IMR-90 (cell line): ENCODE results near the gene SEC24B. TPM values are rescaled to one million over a fixed set of nuclear protein-coding genes. Genes with fewer than 3 reads are reported as not detected.

Source experiments
- ATAC-seq: fragments of 200-7000 bp; cut with Tn5 transposase; 2 replicates; pipeline ENCODE4 v1.9.1; 2020; ENCODE audit warnings: low read depth, mild to moderate bottlenecking, moderate library complexity
- BruUV-seq: library from RNA; stranded (reverse); fragments of 400-500 nt; replicated peaks from 2 replicates; lab custom pipeline; 2021; lab: Mats Ljungman, UMichigan
- CTCF ChIA-PET: fragments of 300-600 bp; formaldehyde crosslinking; extraction: SDS; loops from one replicate; lab custom pipeline; 2021; ENCODE audit warnings: antibody characterized with exemption; lab: Yijun Ruan, JAX
- POLR2A ChIA-PET: fragments of 300-600 bp; sonication (Branson Sonifier 250); formaldehyde crosslinking; loops from one replicate; lab custom pipeline; 2022; ENCODE audit warnings: antibody characterized with exemption; ENCODE audit not compliant: unreplicated experiment; lab: Charles Lee
- DNase-seq: peaks from one replicate; pipeline ENCODE4 v3.0.0; 2013
- H2AFZ ChIP-seq: replicated peaks from 2 replicates; pipeline ENCODE3; 2013; ENCODE audit warnings: low read length, mild to moderate bottlenecking; ENCODE audit not compliant: poor library complexity
- H2AK5ac ChIP-seq: 2 replicates; pipeline ENCODE4 v1.6.1; 2013; ENCODE audit warnings: low read depth, low read length, inconsistent platforms
- H2AK9ac ChIP-seq: replicated peaks from 2 replicates; pipeline ENCODE3; 2013; ENCODE audit warnings: mild to moderate bottlenecking, low read depth, low read length, moderate library complexity; ENCODE audit not compliant: poor library complexity
- H2BK120ac ChIP-seq: 2 replicates; pipeline ENCODE4 v1.6.1; 2013; ENCODE audit warnings: low read depth, low read length, inconsistent platforms
- H2BK15ac ChIP-seq: 3 replicates; pipeline ENCODE4 v1.6.1; 2013; ENCODE audit warnings: low read depth, low read length, inconsistent platforms
- H2BK20ac ChIP-seq: 2 replicates; pipeline ENCODE4 v1.6.1; 2013; ENCODE audit warnings: low read depth, mild to moderate bottlenecking, inconsistent platforms, low read length, moderate library complexity
- H2BK5ac ChIP-seq: 2 replicates; pipeline ENCODE4 v1.6.1; 2013; ENCODE audit warnings: mild to moderate bottlenecking, low read depth, low read length, inconsistent platforms; ENCODE audit not compliant: poor library complexity, severe bottlenecking
- H3K14ac ChIP-seq: replicated peaks from 2 replicates; pipeline ENCODE4 v1.6.1; 2013; ENCODE audit warnings: low read depth, low read length, inconsistent platforms
- H3K18ac ChIP-seq: 2 replicates; pipeline ENCODE4 v1.6.1; 2013; ENCODE audit warnings: low read depth, low read length, control low read depth
- H3K23ac ChIP-seq: 2 replicates; pipeline ENCODE4 v1.6.1; 2013; ENCODE audit warnings: low read depth, low read length, inconsistent platforms
- H3K27ac ChIP-seq: 2 replicates; pipeline ENCODE4 v1.5.1; 2013; ENCODE audit warnings: mild to moderate bottlenecking, control low read depth, low read length; ENCODE audit not compliant: insufficient read depth
- H3K27me3 ChIP-seq: 2 replicates; pipeline ENCODE4 v1.6.1; 2013; ENCODE audit warnings: low read length; ENCODE audit not compliant: control insufficient read depth, insufficient read depth
- H3K36me3 ChIP-seq: 2 replicates; pipeline ENCODE4 v1.6.1; 2013; ENCODE audit warnings: low read length, mixed read lengths; ENCODE audit not compliant: control insufficient read depth, insufficient read depth
- H3K4ac ChIP-seq: 2 replicates; pipeline ENCODE4 v1.6.1; 2013; ENCODE audit warnings: low read depth, low read length, inconsistent platforms
- H3K4me1 ChIP-seq: 2 replicates; pipeline ENCODE4 v1.6.1; 2013; ENCODE audit warnings: low read length, mixed read lengths; ENCODE audit not compliant: control insufficient read depth, insufficient read depth
- H3K4me2 ChIP-seq: 2 replicates; pipeline ENCODE4 v1.6.1; 2013; ENCODE audit warnings: low read depth, mild to moderate bottlenecking, control low read depth, low read length, moderate library complexity
- H3K4me3 ChIP-seq: 2 replicates; pipeline ENCODE4 v1.5.1; 2013; ENCODE audit warnings: low read depth, mild to moderate bottlenecking, control low read depth, low read length, moderate library complexity; ENCODE audit not compliant: insufficient read depth
- H3K56ac ChIP-seq: 2 replicates; pipeline ENCODE4 v1.6.1; 2013; ENCODE audit warnings: low read length, inconsistent platforms; ENCODE audit not compliant: insufficient read depth; ENCODE audit errors: extremely low read depth
- H3K79me1 ChIP-seq, 2 experiments: 2 replicates each; pipeline ENCODE4 v1.6.1; 2013; ENCODE audit warnings: low read length in 2 of 2, inconsistent platforms in 1 of 2, low read depth in 1 of 2
- H3K9ac ChIP-seq: 2 replicates; pipeline ENCODE4 v1.6.1; 2013; ENCODE audit warnings: low read depth, low read length, control low read depth
- H3K9me1 ChIP-seq: 2 replicates; pipeline ENCODE4 v1.6.1; 2013; ENCODE audit warnings: low read length, inconsistent platforms; ENCODE audit not compliant: insufficient read depth
- H3K9me3 ChIP-seq: 2 replicates; pipeline ENCODE4 v1.6.1; 2013; ENCODE audit warnings: low read length; ENCODE audit not compliant: control insufficient read depth, insufficient read depth
- H4K20me1 ChIP-seq: 2 replicates; pipeline ENCODE4 v1.6.1; 2013; ENCODE audit warnings: low read length, inconsistent platforms; ENCODE audit not compliant: insufficient read depth
- H4K5ac ChIP-seq: 2 replicates; pipeline ENCODE4 v1.6.1; 2013; ENCODE audit warnings: mild to moderate bottlenecking, low read depth, low read length, control low read depth
- H4K8ac ChIP-seq, 2 experiments: 2 replicates each; pipeline ENCODE4 v1.6.1; 2013; ENCODE audit warnings: low read depth in 2 of 2, low read length in 2 of 2, control low read depth in 1 of 2, inconsistent platforms in 1 of 2
- H4K91ac ChIP-seq: 2 replicates; pipeline ENCODE4 v1.6.1; 2013; ENCODE audit warnings: low read depth, low read length, inconsistent platforms; ENCODE audit not compliant: insufficient read depth
- FOS ChIP-seq: fragments of 150-350 bp; IDR thresholded peaks from 2 replicates; pipeline ENCODE4 v1.6.1; 2016; ENCODE audit warnings: low read depth, low read length
- MAZ ChIP-seq: IDR thresholded peaks from 2 replicates; pipeline ENCODE4 v1.6.1; 2012; ENCODE audit warnings: low read depth, mild to moderate bottlenecking, low read length, improper control_type of control experiment, moderate library complexity, borderline replicate concordance
- NFE2L2 ChIP-seq: fragments of 150-350 bp; IDR thresholded peaks from 2 replicates; pipeline ENCODE4 v1.6.1; 2016; ENCODE audit warnings: low read depth, mild to moderate bottlenecking, low read length
- POLR2A ChIP-seq: IDR thresholded peaks from 2 replicates; pipeline ENCODE4 v1.6.1; 2012; ENCODE audit warnings: mild to moderate bottlenecking, low read depth, low read length
- RAD21 ChIP-seq: IDR thresholded peaks from 2 replicates; pipeline ENCODE4 v1.6.1; 2012; ENCODE audit warnings: low read length, improper control_type of control experiment
- RCOR1 ChIP-seq: IDR thresholded peaks from 2 replicates; pipeline ENCODE4 v1.6.1; 2012; ENCODE audit warnings: mild to moderate bottlenecking, low read length, improper control_type of control experiment; ENCODE audit not compliant: insufficient replicate concordance
- WGBS, 2 experiments: methylation state at CpG; one replicate each; pipeline versions ENCODE4 v1.1.5 to v1.1.7; 2013; ENCODE audit warnings: missing lambda C conversion rate in 2 of 2; ENCODE audit not compliant: insufficient read length in 1 of 2; ENCODE audit errors: extremely low coverage in 2 of 2; 5-methylcytosine and 5-hydroxymethylcytosine counted together
- dilution Hi-C: fragments of 300-500 bp; cut with HindIII; formaldehyde crosslinking; loops from one replicate; pipeline ENCODE4 v1.14.3; 2018; ENCODE audit warnings: low sequenced_read_pairs; ENCODE audit not compliant: unreplicated experiment
- in situ Hi-C: fragments of 300-500 bp; cut with MboI; formaldehyde crosslinking; loops from 3 replicates; pipeline ENCODE4 v1.14.3; 2019; ENCODE audit warnings: low sequenced_read_pairs, inconsistent platforms, mixed read lengths
- intact Hi-C: fragments of 100-400 bp; cut with micrococcal nuclease; formaldehyde crosslinking; loops from 2 replicates; pipeline ENCODE4 v1.10.0; 2022
- polyA plus RNA-seq, 3 experiments: library from polyadenylated mRNA; depleted of rRNA; stranded (reverse); fragments of >200 nt; gene quantifications; 2 replicates each; pipeline ENCODE4 v1.2.3, GENCODE V29; 2012; ENCODE audit warnings: low replicate concordance in 1 of 3
- total RNA-seq: library from RNA; depleted of rRNA; stranded (reverse); fragments of >200 nt; gene quantifications from 2 replicates; pipeline ENCODE4 v1.2.3, GENCODE V29; 2012
- TF ChIP-seq, protein P1 (sequence below): conservative IDR thresholded peaks from 2 replicates; pipeline ENCODE4 v1.5.1; 2012; ENCODE audit warnings: mild to moderate bottlenecking, low read depth, low read length, improper control_type of control experiment

Gene SEC24B
- total and polyA plus RNA-seq, 2 of the 4 experiments (the other 2 are of a cell fraction): 19.0 to 27.4 TPM

DNA sequence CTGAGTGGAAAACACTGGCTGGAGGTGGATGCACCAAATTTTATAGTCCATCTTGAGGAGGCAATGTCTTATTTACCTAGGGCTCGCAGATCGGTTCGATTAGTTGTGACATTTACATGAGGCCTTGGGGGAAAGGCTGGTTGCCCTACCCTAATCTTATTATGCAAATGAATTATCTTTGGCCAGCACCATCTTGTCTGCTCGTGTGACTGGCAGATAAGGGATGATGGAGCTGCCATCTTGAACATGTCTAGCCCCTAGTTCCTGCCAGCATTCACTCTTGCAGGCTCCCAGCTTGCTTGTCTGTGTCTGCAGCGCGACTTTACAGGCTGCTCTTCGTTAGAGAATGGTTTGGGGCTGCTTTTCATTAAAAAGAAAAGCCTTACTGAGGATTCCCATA, 61.9 kb downstream of the SEC24B start:
- peaks cover 12 to 16% of the 10 kb centered on the region in 2 experiments for H3K79me1 ChIP-seq
- H2BK5ac ChIP-seq: no peak overlapping the region
- no peak overlapping the region for H3K4ac ChIP-seq
- H4K20me1 ChIP-seq: no peaks in the 10 kb centered on the region
- DNase-seq (no peak), ATAC-seq (no peak)
- no peak overlapping the region for H3K18ac ChIP-seq
- no peak overlapping the region for H2BK15ac ChIP-seq
- H3K9ac ChIP-seq: no peak overlapping the region
- no peak overlapping the region for H2AFZ ChIP-seq
- H2BK120ac ChIP-seq: no peak overlapping the region
- H3K14ac ChIP-seq: no peak overlapping the region
- H3K4me1 ChIP-seq: no peaks in the 10 kb centered on the region
- in situ Hi-C loops: no loop called here
- CTCF ChIA-PET: no interaction called here
- no peak overlapping the region for H4K8ac ChIP-seq
- no peak overlapping the region for H2AK5ac ChIP-seq
- no peak overlapping the region for H2AK9ac ChIP-seq
- TF ChIP-seq FOS: no peak
- TF ChIP-seq MAZ: no peak
- no peak for TF ChIP-seq POLR2A
- no peak for TF ChIP-seq NFE2L2
- TF ChIP-seq, protein P1, sequence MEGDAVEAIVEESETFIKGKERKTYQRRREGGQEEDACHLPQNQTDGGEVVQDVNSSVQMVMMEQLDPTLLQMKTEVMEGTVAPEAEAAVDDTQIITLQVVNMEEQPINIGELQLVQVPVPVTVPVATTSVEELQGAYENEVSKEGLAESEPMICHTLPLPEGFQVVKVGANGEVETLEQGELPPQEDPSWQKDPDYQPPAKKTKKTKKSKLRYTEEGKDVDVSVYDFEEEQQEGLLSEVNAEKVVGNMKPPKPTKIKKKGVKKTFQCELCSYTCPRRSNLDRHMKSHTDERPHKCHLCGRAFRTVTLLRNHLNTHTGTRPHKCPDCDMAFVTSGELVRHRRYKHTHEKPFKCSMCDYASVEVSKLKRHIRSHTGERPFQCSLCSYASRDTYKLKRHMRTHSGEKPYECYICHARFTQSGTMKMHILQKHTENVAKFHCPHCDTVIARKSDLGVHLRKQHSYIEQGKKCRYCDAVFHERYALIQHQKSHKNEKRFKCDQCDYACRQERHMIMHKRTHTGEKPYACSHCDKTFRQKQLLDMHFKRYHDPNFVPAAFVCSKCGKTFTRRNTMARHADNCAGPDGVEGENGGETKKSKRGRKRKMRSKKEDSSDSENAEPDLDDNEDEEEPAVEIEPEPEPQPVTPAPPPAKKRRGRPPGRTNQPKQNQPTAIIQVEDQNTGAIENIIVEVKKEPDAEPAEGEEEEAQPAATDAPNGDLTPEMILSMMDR: no peak
- no peak for TF ChIP-seq RAD21
- no peak for TF ChIP-seq RCOR1
- no peak overlapping the region for H4K91ac ChIP-seq
- no peaks in the 10 kb centered on the region for H3K9me3 ChIP-seq
- no peak overlapping the region for H3K23ac ChIP-seq
- dilution Hi-C loops: no loop called here
- H3K27ac ChIP-seq: no peak overlapping the region
- POLR2A ChIA-PET: no interaction called here
- no peak overlapping the region for H3K4me2 ChIP-seq
- WGBS, 2 experiments: 43% methylated on average over 1 of the region's 7 CpGs; no CpG with 5 or more reads in 1 of the 2 experiments
- no peak overlapping the region for H3K56ac ChIP-seq
- H2BK20ac ChIP-seq: no peak overlapping the region
- H3K27me3 ChIP-seq: no peaks in the 10 kb centered on the region
- H3K4me3 ChIP-seq: no peak overlapping the region
- intact Hi-C loops: no loop called here
- H4K5ac ChIP-seq: no peak overlapping the region
- peaks cover 27% of the 10 kb centered on the region for H3K36me3 ChIP-seq
- no peaks in the 10 kb centered on the region; the same call in 1 of the 2 replicates for H3K9me1 ChIP-seq
- no TSS peak for BruUV-seq
